K562 (cell line): Measurements from ENCODE around the gene PLCL1. TPM values are rescaled to one million over a fixed set of nuclear protein-coding genes. Genes with fewer than 3 reads are reported as not detected.
"Not testable (repeated sequence)": the region's sequence is repeated elsewhere in the genome, so short reads cannot be mapped to it uniquely, and the experiment has no call there.

Source experiments
- ATAC-seq: fragments of 200-7000 bp; cut with Tn5 transposase; 3 replicates; pipeline ENCODE4 v1.9.1; 2020; ENCODE audit warnings: moderate library complexity
- BruUV-seq: library from RNA; stranded (reverse); fragments of 400-500 nt; replicated peaks from 2 replicates; lab custom pipeline; 2021; lab: Mats Ljungman, UMichigan
- CTCF ChIA-PET: fragments of 300-600 bp; formaldehyde crosslinking; extraction: SDS; loops from one replicate; lab custom pipeline; 2021; ENCODE audit warnings: low intra/inter-chr PET ratio; lab: Yijun Ruan, JAX
- POLR2A ChIA-PET: fragments of 300-600, 350-650 bp; sonication (Branson Sonifier 250); formaldehyde crosslinking; extraction: SDS; loops from one replicate; lab custom pipeline; 2021; ENCODE audit warnings: antibody characterized with exemption, inconsistent platforms; lab: Yijun Ruan, JAX
- DNase-seq, 4 experiments: peaks; one replicate each; pipeline versions ENCODE4 v3.0.0 to v3.0.0-alpha.2; 2011 to 2018; ENCODE audit warnings: low spot score in 3 of 4, mixed read lengths in 3 of 4; ENCODE audit errors: extremely low read depth in 1 of 4
- FAIRE-seq: peaks from 2 replicates; lab custom pipeline; 2011; peaks lifted over from hg19 to GRCh38; lab: Jason Lieb, UNC
- H2AFZ ChIP-seq: 2 replicates; pipeline ENCODE4 v1.6.0; 2011; ENCODE audit warnings: low read depth, low read length, control low read depth, inconsistent platforms
- H3K27ac ChIP-seq: fragments of 200-600 bp; 3 replicates; pipeline ENCODE4 v1.8.0; 2011; ENCODE audit warnings: low read depth, mild to moderate bottlenecking, control low read depth, inconsistent platforms, low read length, moderate library complexity, mixed read lengths; ENCODE audit errors: extremely low read depth
- H3K27me3 ChIP-seq, 2 experiments: fragments of 300-600 bp in 1 of 2; 2 replicates in 1 of 2; 3 replicates in 1 of 2; pipeline versions ENCODE4 v1.6.0 to v1.8.0; 2011; ENCODE audit warnings: inconsistent platforms in 2 of 2, low read length in 2 of 2, mild to moderate bottlenecking in 1 of 2, mixed read lengths in 1 of 2, moderate library complexity in 1 of 2; ENCODE audit not compliant: control insufficient read depth in 2 of 2, insufficient read depth in 2 of 2
- H3K36me3 ChIP-seq: fragments of 300-600 bp; 3 replicates; pipeline ENCODE4 v1.8.0; 2011; ENCODE audit warnings: mild to moderate bottlenecking, low read length, inconsistent platforms; ENCODE audit not compliant: control insufficient read depth, insufficient read depth
- H3K4me1 ChIP-seq, 2 experiments: fragments of 200-600 bp in 1 of 2; replicated peaks in 1 of 2; 2 replicates in 1 of 2; 3 replicates in 1 of 2; pipeline versions ENCODE4 v1.5.1 to v1.8.0; 2011; ENCODE audit warnings: inconsistent platforms in 2 of 2, low read length in 2 of 2, mild to moderate bottlenecking in 1 of 2, mixed read lengths in 1 of 2, moderate library complexity in 1 of 2; ENCODE audit not compliant: control insufficient read depth in 2 of 2, insufficient read depth in 2 of 2
- H3K4me2 ChIP-seq: 2 replicates; pipeline ENCODE4 v1.6.1; 2011; ENCODE audit warnings: low read length, control low read depth, inconsistent platforms, mixed read lengths; ENCODE audit not compliant: insufficient read depth
- H3K4me3 ChIP-seq: fragments of 200-600 bp; sonication (generic), shearing (Covaris generic); 2 replicates; pipeline ENCODE4 v1.5.1; 2016; ENCODE audit warnings: control low read depth, inconsistent platforms
- H3K79me2 ChIP-seq: fragments of 200-600 bp; 3 replicates; pipeline ENCODE4 v1.8.0; 2011; ENCODE audit warnings: low read length, inconsistent platforms; ENCODE audit not compliant: control insufficient read depth, insufficient read depth
- H3K9ac ChIP-seq, 2 experiments: 2 replicates each; pipeline versions ENCODE4 v1.6.0 to v1.6.1; 2011; ENCODE audit warnings: low read depth in 2 of 2, low read length in 2 of 2, control low read depth in 1 of 2, inconsistent platforms in 1 of 2, mild to moderate bottlenecking in 1 of 2, mixed read lengths in 1 of 2; ENCODE audit not compliant: insufficient read depth in 1 of 2
- H3K9me1 ChIP-seq: one replicate; pipeline ENCODE4 v1.6.0; 2011; ENCODE audit warnings: inconsistent platforms, mild to moderate bottlenecking, low read length, moderate library complexity; ENCODE audit not compliant: control insufficient read depth, insufficient read depth
- H3K9me3 ChIP-seq: replicated peaks from 2 replicates; pipeline ENCODE4 v1.5.1; 2011; ENCODE audit warnings: low read depth, low read length, inconsistent platforms; ENCODE audit not compliant: control insufficient read depth, insufficient read depth
- H4K20me1 ChIP-seq: replicated peaks from 2 replicates; pipeline ENCODE4 v1.6.1; 2011; ENCODE audit warnings: low read length, inconsistent platforms, mixed read lengths; ENCODE audit not compliant: control insufficient read depth, insufficient read depth
- BCOR ChIP-seq: fragments of 450-650 bp; IDR thresholded peaks from 2 replicates; pipeline ENCODE4 v1.6.1; 2016
- JUN ChIP-seq, 2 experiments: sonication (generic) in 1 of 2; formaldehyde crosslinking in 1 of 2; IDR thresholded peaks; 2 replicates each; pipeline versions ENCODE4 v1.6.1 to v1.8.0; 2012 to 2022; ENCODE audit warnings: borderline replicate concordance in 2 of 2, mild to moderate bottlenecking in 2 of 2, improper control_type of control experiment in 1 of 2, low read depth in 1 of 2, low read length in 1 of 2, missing genetic modification reagents in 1 of 2
- ZNF146 ChIP-seq: IDR thresholded peaks from one replicate; pipeline ENCODE4 v1.6.1; 2018; ENCODE audit warnings: missing compliant biosample characterization; ENCODE audit not compliant: unreplicated experiment
- ZNF316 ChIP-seq: fragments of 450-650 bp; IDR thresholded peaks from 2 replicates; pipeline ENCODE4 v1.6.1; 2016
- WGBS: fragments of 100-300 bp; shearing (Covaris generic); methylation state at CpG from one replicate; pipeline ENCODE4 v1.1.6; 2016; ENCODE audit warnings: low coverage, mixed read lengths; ENCODE audit not compliant: insufficient coverage; ENCODE audit errors: missing lambda C conversion rate; 5-methylcytosine and 5-hydroxymethylcytosine counted together
- in situ Hi-C: fragments of 300-500 bp; cut with MboI; formaldehyde crosslinking; loops from 4 replicates; pipeline ENCODE4 v1.15.0; 2018; ENCODE audit warnings: inconsistent platforms, mixed read lengths
- intact Hi-C: fragments of 100-400 bp; cut with micrococcal nuclease; formaldehyde crosslinking; loops from 2 replicates; pipeline ENCODE4 v1.14.2; 2022
- polyA plus RNA-seq, 8 experiments: library from polyadenylated mRNA; depleted of rRNA in 4 of 8; stranded (reverse) in 5 of 8; unstranded in 3 of 8; fragments of >200 nt; fragmentation: Nextera tagmentation in 2 of 8; fragmentation: Illumina TruSeq in 1 of 8; extraction: Ambion mirVana in 2 of 8; extraction: Trizol in 1 of 8; gene quantifications; 2 replicates each; pipeline versions ENCODE4 v1.2.1 to v1.2.3, GENCODE V29; 2011 to 2014; ENCODE audit warnings: inconsistent platforms in 1 of 8, missing spikeins in 1 of 8
- total RNA-seq, 7 experiments: library from RNA; depleted of rRNA in 6 of 7; stranded (reverse); fragments of >200 nt in 6 of 7; fragmentation: Illumina TruSeq in 2 of 7; extraction: Trizol in 2 of 7; gene quantifications; 2 replicates each; pipeline versions ENCODE4 v1.2.1 to v1.2.3, GENCODE V29; 2011 to 2021; ENCODE audit warnings: low replicate concordance in 1 of 7

The PLCL1 gene
- total and polyA plus RNA-seq, 9 of the 15 experiments (the other 6 are each of a cell fraction or from before 2014, with no cell fraction given), result 2.0 to 17.7 (median 8.6) TPM

- CTCF ChIA-PET, result no interaction called here
Measured at GRCh38 chr2:197828464-197829135, 24.2 kb downstream of the PLCL1 start.

DNA sequence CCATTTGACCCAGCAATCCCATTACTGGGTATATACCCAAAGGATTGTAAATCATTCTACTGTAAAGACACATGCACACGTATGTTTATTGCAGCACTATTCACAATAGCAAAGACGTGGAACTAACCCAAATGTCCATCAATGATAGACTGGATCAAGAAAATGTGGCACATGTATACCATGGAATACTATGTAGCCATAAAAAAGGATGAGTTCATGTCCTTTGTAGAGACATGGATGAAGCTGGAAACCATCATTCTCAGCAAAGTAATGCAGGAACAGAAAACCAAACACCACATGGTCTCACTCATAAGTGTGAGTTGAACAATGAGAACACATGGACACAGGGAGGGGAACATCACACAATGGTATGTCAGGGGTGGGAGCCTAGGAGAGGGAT, 30.4 kb downstream of the PLCL1 start:
- H3K36me3 ChIP-seq, DNase-seq, BruUV-seq, ATAC-seq, CTCF ChIA-PET, H3K27me3 ChIP-seq, intact Hi-C loops, H3K9ac ChIP-seq, H3K9me3 ChIP-seq, H2AFZ ChIP-seq, POLR2A ChIA-PET, H3K79me2 ChIP-seq, H3K9me1 ChIP-seq, H3K4me3 ChIP-seq, FAIRE-seq, H3K4me1 ChIP-seq, H4K20me1 ChIP-seq, H3K4me2 ChIP-seq, in situ Hi-C loops, H3K27ac ChIP-seq: not testable (repeated sequence)
- 60% methylated on average over 1 of the region's 2 CpGs for WGBS
- TF ChIP-seq ZNF146, result peak; percentile 82
- 0 out of 2 replicates have a peak, but pooled peaks have one; percentile 26 for TF ChIP-seq BCOR

More at GRCh38 chr2:197828464-197829135, 24.2 kb downstream of the PLCL1 start:
- ATAC-seq (no peak), FAIRE-seq (no peak), DNase-seq (no peak)
- in situ Hi-C loops, result no loop called here
- POLR2A ChIA-PET, result no interaction called here
- H4K20me1 ChIP-seq, result no peaks in the 10 kb centered on the region
- no peak overlapping the region for H3K4me2 ChIP-seq
- H3K36me3 ChIP-seq, result no peaks in the 10 kb centered on the region
- no peak overlapping the region for H3K9ac ChIP-seq
- H3K4me1 ChIP-seq, result no peaks in the 10 kb centered on the region; a peak in 1 of 5 replicates
- no peak overlapping the region for H2AFZ ChIP-seq
- intact Hi-C loops, result no loop called here
- H3K4me3 ChIP-seq, result no peak overlapping the region
- H3K27ac ChIP-seq, result no peak overlapping the region
- H3K9me1 ChIP-seq, result no peaks in the 10 kb centered on the region
- no peak for TF ChIP-seq JUN (IDR thresholded peaks at IDR 0.05; ENCODE audit: borderline replicate concordance, low read depth, low read length)
- TF ChIP-seq JUN (CRISPR knock-in tag; IDR thresholded peaks at IDR 0.05; ENCODE audit: borderline replicate concordance), result no peak
- peak; percentile 37; the same call in 1 of the 2 replicates for TF ChIP-seq ZNF316
- no TSS peak for BruUV-seq
- H3K27me3 ChIP-seq, result no peaks in the 10 kb centered on the region
- peaks cover 22% of the 10 kb centered on the region; the same call in 2 of the 3 replicates for H3K79me2 ChIP-seq
- 80% methylated on average over 1 of the region's 1 CpG for WGBS
- no peaks in the 10 kb centered on the region for H3K9me3 ChIP-seq
